Endometrial microvascular endothelial cells (primary cell): ENCODE results near the gene FRRS1. TPM values are rescaled to one million over a fixed set of nuclear protein-coding genes. Genes with fewer than 3 reads are reported as not detected.

Experiments
- in situ Hi-C: cut with HindIII; loops from 2 replicates; pipeline ENCODE4 v1.10.0; 2017; ENCODE audit warnings: low sequenced_read_pairs, low pct_unique_long_range_greater_than_20kb; ENCODE audit errors: inconsistent ontology term
- total RNA-seq: library from RNA; depleted of rRNA; stranded (reverse); fragments of >200 nt; gene quantifications from one replicate; pipeline ENCODE4 v1.2.3, GENCODE V29; 2015; ENCODE audit errors: inconsistent ontology term

The FRRS1 gene
- total RNA-seq, 1 donor from 2014 or later: 0.65 TPM

DNA sequence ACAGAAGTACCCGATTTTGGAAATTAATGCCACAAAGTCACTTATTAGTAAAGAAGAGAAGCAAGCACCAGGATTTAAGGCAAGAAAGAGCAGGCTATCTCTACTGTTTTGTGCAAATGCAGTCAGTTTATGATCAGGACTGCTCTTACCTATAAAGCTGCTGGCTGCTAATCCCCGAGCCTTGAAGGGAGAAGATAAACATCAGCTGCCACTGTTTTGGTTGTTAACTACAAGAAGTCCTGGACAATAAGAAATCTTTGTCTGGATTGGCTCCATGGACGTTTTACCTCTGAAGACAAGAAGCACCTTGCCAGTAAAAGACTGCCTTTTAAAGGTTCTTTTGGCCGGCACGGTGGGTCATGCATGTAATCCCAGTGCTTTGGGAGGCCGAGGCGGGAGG is 21.4 kb downstream of the FRRS1 start:
- in situ Hi-C loops: no loop called here

GRCh38 chr1:99740141-99740540 is 26.3 kb downstream of the FRRS1 start:
- in situ Hi-C loops: no loop called here

DNA sequence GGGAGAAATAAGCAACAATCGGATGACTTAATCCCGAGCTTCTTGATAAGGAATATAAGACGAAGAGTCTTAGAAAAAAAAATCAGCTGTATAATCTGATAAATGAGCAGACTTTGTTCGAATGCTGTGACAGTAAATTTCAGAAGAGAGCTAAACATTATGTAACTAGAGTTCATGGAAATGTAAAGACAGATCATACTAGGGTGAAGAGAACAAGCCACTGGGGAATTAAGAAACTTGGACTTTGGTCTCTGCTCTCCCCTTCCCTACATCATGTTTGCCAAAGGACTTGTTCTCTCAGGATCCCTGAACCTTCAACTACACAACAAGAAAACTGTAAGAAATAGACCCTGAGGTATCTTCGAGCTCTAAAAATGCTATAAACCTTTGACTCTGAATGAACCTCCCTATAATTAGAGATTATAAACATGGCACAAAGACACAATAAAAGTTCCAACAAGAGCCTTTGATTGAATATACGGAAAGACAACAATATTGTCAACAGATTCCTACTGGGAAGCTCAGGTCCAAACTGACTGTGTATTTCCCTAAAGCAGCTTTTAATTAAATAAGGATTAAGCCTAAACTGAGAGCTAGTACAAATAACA is 27.5 kb downstream of the FRRS1 start:
- in situ Hi-C loops: no loop called here

- in situ Hi-C loops: no loop called here
Observed at GRCh38 chr1:99737016-99737415, 29.4 kb downstream of the FRRS1 start.

- in situ Hi-C loops: no loop called here
Observed at GRCh38 chr1:99735852-99736251, 30.6 kb downstream of the FRRS1 start.

GRCh38 chr1:99731384-99731783 is 35.1 kb downstream of the FRRS1 start:
- in situ Hi-C loops: no loop called here

- in situ Hi-C loops: no loop called here
Observed at GRCh38 chr1:99728494-99729235, 37.8 kb downstream of the FRRS1 start.

GRCh38 chr1:99727575-99728185 is 38.8 kb downstream of the FRRS1 start:
- in situ Hi-C loops: no loop called here

DNA sequence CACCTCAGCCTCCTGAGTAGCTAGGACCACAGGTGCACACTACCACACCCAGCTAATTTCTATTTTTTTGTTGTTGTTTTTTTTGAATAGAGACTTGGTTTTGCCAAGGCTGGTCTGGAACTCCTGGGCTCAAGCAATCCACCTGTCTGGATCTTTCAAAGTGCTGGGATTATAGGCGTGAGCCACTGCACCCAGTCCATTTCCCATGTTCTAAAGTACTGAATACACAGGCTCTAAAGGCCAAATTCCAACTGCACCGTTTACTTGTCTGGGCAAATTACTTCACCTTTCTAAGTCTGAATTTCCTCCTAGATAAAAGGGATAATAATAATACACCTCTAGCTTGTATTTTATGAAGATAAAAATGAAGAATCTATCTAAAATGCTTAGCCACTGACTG is 39.6 kb downstream of the FRRS1 start:
- in situ Hi-C loops: no loop called here

GRCh38 chr1:99726407-99726806 is 40.0 kb downstream of the FRRS1 start:
- in situ Hi-C loops: no loop called here

- in situ Hi-C loops: no loop called here
Observed at GRCh38 chr1:99725996-99726395, 40.4 kb downstream of the FRRS1 start.

DNA sequence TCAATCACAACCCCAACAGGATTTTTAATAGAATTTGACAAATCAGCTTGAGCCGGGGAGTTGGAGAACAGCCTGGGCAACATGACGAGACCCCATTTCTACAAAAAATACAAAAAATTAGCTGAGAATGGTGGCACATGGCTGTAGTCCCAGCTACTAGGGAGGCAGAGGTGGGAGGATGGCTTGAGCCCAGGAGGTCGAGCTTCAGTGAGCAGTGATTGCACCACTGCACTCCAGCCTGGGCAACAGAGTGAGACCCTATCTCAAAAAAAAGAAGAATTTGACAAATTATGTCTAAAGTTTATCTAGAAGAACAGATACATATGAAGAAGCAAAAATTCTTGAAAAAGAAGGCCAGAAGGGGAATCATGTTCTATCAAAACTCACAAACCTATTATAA is 43.2 kb downstream of the FRRS1 start:
- in situ Hi-C loops: no loop called here

- in situ Hi-C loops: no loop called here
Observed at GRCh38 chr1:99717005-99717404, 49.4 kb downstream of the FRRS1 start.

DNA sequence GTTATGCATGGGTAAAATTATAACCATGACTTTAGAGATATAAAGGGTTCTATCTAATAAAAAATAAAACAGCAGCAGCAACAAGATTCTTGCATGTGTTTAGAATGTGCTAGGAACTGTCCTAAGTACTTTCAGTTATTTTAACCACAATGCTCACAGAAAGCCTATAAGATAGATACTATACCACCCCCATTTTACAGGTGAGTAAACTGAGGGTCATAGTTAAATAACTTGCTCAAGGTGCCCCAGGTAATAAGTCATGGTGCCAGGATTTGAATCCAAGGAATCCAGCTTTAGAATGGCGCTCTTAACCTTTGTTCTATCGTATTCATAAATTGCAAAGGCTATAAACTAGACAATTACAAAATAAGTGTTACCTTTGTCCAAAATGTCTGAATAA is 53.4 kb downstream of the FRRS1 start:
- in situ Hi-C loops: no loop called here

- in situ Hi-C loops: no loop called here
Observed at GRCh38 chr1:99710994-99711393, 55.4 kb downstream of the FRRS1 start.

DNA sequence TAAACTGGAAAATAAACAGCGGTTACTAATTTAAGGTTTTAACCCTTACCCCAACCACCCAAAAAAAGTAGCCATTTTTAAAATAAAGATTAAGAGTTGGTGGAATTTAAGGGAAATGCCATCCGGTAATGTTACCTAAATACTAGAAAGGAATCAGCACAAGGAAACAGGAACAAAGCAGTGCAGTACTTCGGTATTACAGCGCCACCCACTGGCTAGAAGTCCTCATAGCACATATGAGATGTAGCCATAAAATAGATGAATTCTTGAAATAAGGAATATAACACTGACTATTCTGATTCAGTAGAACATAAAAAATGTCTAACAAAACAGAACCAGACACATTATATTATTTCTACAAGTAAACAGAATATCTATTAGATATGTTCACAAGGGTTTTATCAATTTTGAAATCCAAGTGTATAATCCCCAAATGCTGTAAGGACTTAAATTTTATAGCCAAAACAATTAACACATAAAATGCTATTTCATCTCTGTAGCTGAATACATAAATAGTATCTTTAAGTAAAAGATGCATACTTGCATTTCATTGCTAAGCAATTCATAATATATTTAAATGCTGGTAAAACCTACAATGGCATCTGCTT is 58.8 kb downstream of the FRRS1 start:
- in situ Hi-C loops: no loop called here

DNA sequence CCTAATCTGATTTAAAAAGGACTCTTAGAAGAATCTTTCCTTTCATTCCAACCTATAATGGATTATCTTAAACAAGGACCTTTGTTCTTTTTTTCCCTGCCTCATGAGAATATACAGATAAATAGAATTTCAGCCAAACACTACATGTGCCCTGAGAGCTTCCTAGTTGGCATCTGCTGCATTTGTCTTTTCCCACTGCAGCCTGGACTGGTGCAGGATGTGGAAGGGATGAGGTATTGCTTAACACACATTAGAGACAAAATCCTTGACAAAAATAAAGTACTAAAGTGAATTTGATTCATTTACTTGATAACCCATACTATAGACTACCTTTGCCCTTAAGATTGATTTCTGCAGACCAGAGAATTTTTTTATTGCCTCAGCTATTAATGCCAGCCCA is 61.0 kb downstream of the FRRS1 start:
- in situ Hi-C loops: no loop called here

- in situ Hi-C loops: no loop called here
Observed at GRCh38 chr1:99704356-99704816, 62.0 kb downstream of the FRRS1 start.

- in situ Hi-C loops: no loop called here
Observed at GRCh38 chr1:99702221-99702620, 64.2 kb downstream of the FRRS1 start.

GRCh38 chr1:99700020-99700419 is 66.4 kb downstream of the FRRS1 start:
- in situ Hi-C loops: no loop called here
